Immature natural killer cell (primary cell): ENCODE results near the gene MDP1. TPM values are rescaled to one million over a fixed set of nuclear protein-coding genes. Genes with fewer than 3 reads are reported as not detected.
"Not testable (repeated sequence)": the region's sequence is repeated elsewhere in the genome, so short reads cannot be mapped to it uniquely, and the experiment has no call there.

ENCODE experiments used
- DNase-seq, 3 donors: peaks; one replicate each; pipeline ENCODE4 v3.0.0; 2022; ENCODE audit warnings: mixed read lengths in 1 of 3
- H3K27ac Mint-ChIP-seq, 6 donors: one replicate each; pipeline ENCODE4 v1.8.0; 2020; ENCODE audit warnings: mixed read lengths in 6 of 6, mild to moderate bottlenecking in 5 of 6, inconsistent platforms in 4 of 6, moderate library complexity in 3 of 6
- H3K27me3 Mint-ChIP-seq, 3 donors: one replicate each; pipeline ENCODE4 v1.8.0; 2020 to 2021; ENCODE audit warnings: low read depth in 3 of 3, mild to moderate bottlenecking in 3 of 3, mixed read lengths in 3 of 3, moderate library complexity in 3 of 3, inconsistent platforms in 1 of 3
- H3K36me3 Mint-ChIP-seq, 3 donors: one replicate each; pipeline ENCODE4 v1.8.0; 2020; ENCODE audit warnings: mixed read lengths in 3 of 3, inconsistent platforms in 2 of 3, mild to moderate bottlenecking in 2 of 3
- H3K4me1 Mint-ChIP-seq, 2 donors: one replicate each; pipeline ENCODE4 v1.8.0; 2020; ENCODE audit warnings: inconsistent platforms in 2 of 2, mild to moderate bottlenecking in 2 of 2, mixed read lengths in 2 of 2, moderate library complexity in 1 of 2
- H3K4me3 Mint-ChIP-seq, 5 donors: one replicate each; pipeline ENCODE4 v1.8.0; 2020; ENCODE audit warnings: mild to moderate bottlenecking in 5 of 5, mixed read lengths in 5 of 5, inconsistent platforms in 3 of 5, moderate library complexity in 3 of 5
- H3K9me3 Mint-ChIP-seq, 6 donors: one replicate each; pipeline ENCODE4 v1.8.0; 2020; ENCODE audit warnings: mild to moderate bottlenecking in 6 of 6, mixed read lengths in 6 of 6, inconsistent platforms in 4 of 6, moderate library complexity in 3 of 6
- polyA plus RNA-seq, 3 donors: library from polyadenylated mRNA; unstranded; fragments of 300-500 nt; fragmentation: Illumina TruSeq; gene quantifications; one replicate each; pipeline ENCODE4 v1.2.3, GENCODE V29; 2021

The MDP1 gene
- polyA plus RNA-seq, 3 donors from 2014 or later = 29.2 to 45.5 (median 29.5) TPM

- peaks cover 0 to 10% (median 0%) of the 10 kb centered on the region in 3 donors for H3K27me3 Mint-ChIP-seq
- H3K4me1 Mint-ChIP-seq = peaks cover 45 to 67% of the 10 kb centered on the region in 2 donors
- peak within 1 kb of the TSS; percentile 94 to 99 (median 97) for H3K27ac Mint-ChIP-seq
- H3K36me3 Mint-ChIP-seq = peaks cover 0 to 20% (median 16%) of the 10 kb centered on the region in 3 donors
- DNase-seq = peak in 1 of 3 donors; percentile 15
- peak within 1 kb of the TSS; percentile 98 to 99 (median 98) for H3K4me3 Mint-ChIP-seq
- H3K9me3 Mint-ChIP-seq = no peaks in the 10 kb centered on the region
These were observed 17.0 kb upstream of the MDP1 start, which contains the start of gene GMPR2 for GRCh38 chr14:24232645-24233537. GMPR2 (plus strand) TSS chr14:24232929; CDS start chr14:24233254, 325 bp downstream.

- peaks cover 44 to 65% of the 10 kb centered on the region in 2 donors for H3K4me1 Mint-ChIP-seq
- no peaks in the 10 kb centered on the region for H3K9me3 Mint-ChIP-seq
- peak within 1 kb of the TSS; percentile 94 to 99 (median 97) for H3K27ac Mint-ChIP-seq
- H3K27me3 Mint-ChIP-seq = peaks cover 0 to 10% (median 0%) of the 10 kb centered on the region in 3 donors
- DNase-seq = peak; percentile 84 to 86 (median 85)
- H3K36me3 Mint-ChIP-seq = peaks cover 5 to 16% (median 12%) of the 10 kb centered on the region in 3 donors
- peak within 1 kb of the TSS; percentile 98 to 99 (median 98) for H3K4me3 Mint-ChIP-seq
These were observed 16.3 kb upstream of the MDP1 start, which contains the start of gene NEDD8 for GRCh38 chr14:24232121-24232644. NEDD8 (minus strand) TSS chr14:24232367; CDS start chr14:24232267, 100 bp downstream.

GRCh38 chr14:24231263-24232120 lies 15.6 kb upstream of the MDP1 start:
- Mint-ChIP-seq H3K27me3 (peaks cover 0 to 10% (median 0%) of the 10 kb centered on the region in 3 donors), H3K27ac (peak overlapping the region; percentile 94 to 99 (median 97)), H3K4me3 (peak overlapping the region; percentile 98 to 99 (median 98)), H3K36me3 (peaks cover 7 to 14% (median 9%) of the 10 kb centered on the region in 3 donors), H3K4me1 (peaks cover 44 to 65% of the 10 kb centered on the region in 2 donors), H3K9me3 (no peaks in the 10 kb centered on the region)
- no peak for DNase-seq

GRCh38 chr14:24228902-24229301 lies 13.0 kb upstream of the MDP1 start:
- H3K27me3 Mint-ChIP-seq = peaks cover 0 to 2% (median 0%) of the 10 kb centered on the region in 3 donors
- H3K4me1 Mint-ChIP-seq = peaks cover 35 to 52% of the 10 kb centered on the region in 2 donors
- no peak overlapping the region for H3K27ac Mint-ChIP-seq
- no peaks in the 10 kb centered on the region for H3K9me3 Mint-ChIP-seq
- no peak overlapping the region for H3K4me3 Mint-ChIP-seq
- H3K36me3 Mint-ChIP-seq = peaks cover 7 to 10% (median 9%) of the 10 kb centered on the region in 3 donors
- DNase-seq = no peak

- H3K36me3 Mint-ChIP-seq = peaks cover 6 to 10% (median 7%) of the 10 kb centered on the region in 3 donors
- DNase-seq = no peak
- H3K4me3 Mint-ChIP-seq = no peak overlapping the region
- no peaks in the 10 kb centered on the region for H3K27me3 Mint-ChIP-seq
- no peak overlapping the region for H3K27ac Mint-ChIP-seq
- peaks cover 16 to 31% of the 10 kb centered on the region in 2 donors for H3K4me1 Mint-ChIP-seq
- H3K9me3 Mint-ChIP-seq = no peaks in the 10 kb centered on the region
These were observed 10.6 kb upstream of the MDP1 start for GRCh38 chr14:24226473-24226872.

- H3K4me1 Mint-ChIP-seq = peaks cover 7 to 24% of the 10 kb centered on the region in 2 donors
- no peak overlapping the region for H3K4me3 Mint-ChIP-seq
- DNase-seq = no peak
These were observed 8.8 kb upstream of the MDP1 start for GRCh38 chr14:24224618-24225071.

GRCh38 chr14:24222987-24223386 lies 7.1 kb upstream of the MDP1 start:
- H3K4me1 Mint-ChIP-seq = peaks cover 5 to 18% of the 10 kb centered on the region in 2 donors
- peaks cover 6 to 12% (median 11%) of the 10 kb centered on the region in 3 donors for H3K36me3 Mint-ChIP-seq
- not testable (repeated sequence) for H3K9me3 Mint-ChIP-seq, H3K4me3 Mint-ChIP-seq, H3K27ac Mint-ChIP-seq, DNase-seq, H3K27me3 Mint-ChIP-seq

More at GRCh38 chr14:24224618-24225071, 8.8 kb upstream of the MDP1 start:
- Mint-ChIP-seq H3K9me3 (no peaks in the 10 kb centered on the region), H3K27ac (peak overlapping the region in 3 of 6 donors; percentile 29 to 83 (median 42)), H3K27me3 (no peaks in the 10 kb centered on the region), H3K36me3 (peaks cover 6 to 10% (median 7%) of the 10 kb centered on the region in 3 donors)

GRCh38 chr14:24219521-24219920 lies 3.7 kb upstream of the MDP1 start:
- peak overlapping the region in 2 of 6 donors; percentile 28 to 65 for H3K27ac Mint-ChIP-seq

GRCh38 chr14:24219080-24219479 lies 3.2 kb upstream of the MDP1 start:
- no peak for DNase-seq
- H3K9me3 Mint-ChIP-seq = no peaks in the 10 kb centered on the region
- H3K36me3 Mint-ChIP-seq = peaks cover 0 to 6% (median 3%) of the 10 kb centered on the region in 3 donors
- H3K4me1 Mint-ChIP-seq = peaks cover 24 to 25% of the 10 kb centered on the region in 2 donors
- no peak overlapping the region for H3K27ac Mint-ChIP-seq
- peaks cover 2 to 7% (median 7%) of the 10 kb centered on the region in 3 donors for H3K27me3 Mint-ChIP-seq
- no peak overlapping the region for H3K4me3 Mint-ChIP-seq

More at GRCh38 chr14:24219521-24219920, 3.7 kb upstream of the MDP1 start:
- peaks cover 2 to 7% (median 3%) of the 10 kb centered on the region in 3 donors for H3K27me3 Mint-ChIP-seq
- H3K36me3 Mint-ChIP-seq = peaks cover 0 to 6% (median 5%) of the 10 kb centered on the region in 3 donors
- H3K4me3 Mint-ChIP-seq = no peak overlapping the region
- H3K9me3 Mint-ChIP-seq = no peaks in the 10 kb centered on the region
- no peak for DNase-seq
- peaks cover 22 to 23% of the 10 kb centered on the region in 2 donors for H3K4me1 Mint-ChIP-seq

- DNase-seq, H3K36me3 Mint-ChIP-seq, H3K9me3 Mint-ChIP-seq, H3K4me3 Mint-ChIP-seq: not testable (repeated sequence)
- Mint-ChIP-seq H3K27ac (peak overlapping the region; percentile 96 to 100 (median 98)), H3K4me1 (peaks cover 42 to 44% of the 10 kb centered on the region in 2 donors), H3K27me3 (peaks cover 6 to 19% (median 14%) of the 10 kb centered on the region in 3 donors)
These were observed 1.0 kb upstream of the MDP1 start for GRCh38 chr14:24216876-24217275.

GRCh38 chr14:24216345-24216699 lies 456 bp upstream of the MDP1 start:
- peaks cover 47 to 49% of the 10 kb centered on the region in 2 donors for H3K4me1 Mint-ChIP-seq
- H3K9me3 Mint-ChIP-seq = no peaks in the 10 kb centered on the region
- no peak for DNase-seq
- peak overlapping the region; percentile 96 to 100 (median 98) for H3K27ac Mint-ChIP-seq
- H3K4me3 Mint-ChIP-seq = peak overlapping the region; percentile 89 to 99 (median 93)
- H3K36me3 Mint-ChIP-seq = peaks cover 4 to 11% (median 8%) of the 10 kb centered on the region in 3 donors
- H3K27me3 Mint-ChIP-seq = peaks cover 8 to 19% (median 14%) of the 10 kb centered on the region in 3 donors

- Mint-ChIP-seq H3K9me3 (no peaks in the 10 kb centered on the region), H3K27me3 (peaks cover 8 to 23% (median 14%) of the 10 kb centered on the region in 3 donors), H3K4me1 (peaks cover 58 to 60% of the 10 kb centered on the region in 2 donors)
These were observed 1.8 kb downstream of the MDP1 start for GRCh38 chr14:24213866-24214662.

More at GRCh38 chr14:24213866-24214662, 1.8 kb downstream of the MDP1 start:
- Mint-ChIP-seq H3K4me3 (peak overlapping the region; percentile 91 to 99 (median 93)), H3K36me3 (peaks cover 10 to 23% (median 12%) of the 10 kb centered on the region in 3 donors), H3K27ac (peak overlapping the region; percentile 96 to 100 (median 98))
- DNase-seq = no peak
